Upper lobe of left lung (tissue), 6 donors: ENCODE measurements around the gene FAM187B. TPM values are rescaled to one million over a fixed set of nuclear protein-coding genes. Genes with fewer than 3 reads are reported as not detected.

Source experiments
- ATAC-seq, 2 donors: fragments of 200-7000 bp; cut with Tn5 transposase; one replicate each; pipeline ENCODE4 v1.9.1; 2022; ENCODE audit warnings: mild to moderate bottlenecking in 2 of 2, moderate library complexity in 2 of 2; ENCODE audit not compliant: low FRiP score in 2 of 2
- DNase-seq, 2 donors: peaks; one replicate each; pipeline ENCODE4 v3.0.0-alpha.2; 2019 to 2020
- H3K27ac ChIP-seq, 4 donors: fragments of 200-600 bp; sonication (generic); one replicate each; pipeline ENCODE4 v1.5.1; 2016 to 2019
- H3K27me3 ChIP-seq, 4 donors: fragments of 200-600 bp; sonication (generic); one replicate each; pipeline ENCODE4 v1.5.1; 2017 to 2019
- H3K36me3 ChIP-seq, 4 donors: fragments of 200-600 bp; sonication (generic); one replicate each; pipeline ENCODE4 v1.5.1; 2016 to 2019
- H3K4me1 ChIP-seq, 4 donors: fragments of 200-600 bp; sonication (generic); one replicate each; pipeline ENCODE4 v1.5.1; 2018 to 2019
- H3K4me3 ChIP-seq, 4 donors: fragments of 200-600 bp; sonication (generic); one replicate each; pipeline ENCODE4 v1.5.1; 2017 to 2019; ENCODE audit warnings: mild to moderate bottlenecking in 2 of 4, moderate library complexity in 1 of 4
- H3K9me3 ChIP-seq, 4 donors: fragments of 200-600 bp; sonication (generic); one replicate each; pipeline ENCODE4 v1.5.1; 2018 to 2019
- CTCF ChIP-seq, 6 experiments: fragments of 450-650 bp in 4 of 6; fragments of 200-600 bp in 2 of 6; sonication (generic) in 2 of 6; IDR thresholded peaks; one replicate each; pipeline ENCODE4 v1.5.1; 2016 to 2019; ENCODE audit warnings: antibody characterized with exemption in 6 of 6
- EP300 ChIP-seq, 4 donors: sonication (generic); formaldehyde crosslinking; IDR thresholded peaks; one replicate each; pipeline ENCODE4 v1.5.1; 2017; ENCODE audit warnings: antibody characterized with exemption in 4 of 4, control low read depth in 2 of 4
- POLR2A ChIP-seq, 4 donors: fragments of 450-650 bp; IDR thresholded peaks; one replicate each; pipeline ENCODE4 v1.5.1; 2016 to 2017; ENCODE audit warnings: antibody characterized with exemption in 4 of 4, mild to moderate bottlenecking in 2 of 4
- POLR2AphosphoS5 ChIP-seq, 2 donors: sonication (generic); formaldehyde crosslinking; IDR thresholded peaks; one replicate each; pipeline ENCODE4 v1.5.1; 2017; ENCODE audit warnings: antibody characterized with exemption in 2 of 2
- WGBS, 2 donors: methylation state at CpG; one replicate each; pipeline ENCODE4 v1.1.5; 2017 to 2018; 5-methylcytosine and 5-hydroxymethylcytosine counted together
- total RNA-seq, 6 donors: library from RNA; depleted of rRNA in 4 of 6; stranded (reverse); fragments of >200 nt in 4 of 6; gene quantifications; one replicate each; pipeline versions ENCODE4 v1.1.0 to v1.2.1, GENCODE V29; 2016 to 2021
- donor health status: DM: no; HTN: no; CAD: no; lungs with moderate emphysema.
- donor health status: DM: no; HTN: yes; CAD: no; lungs with severe emphysema.

The FAM187B gene
- total RNA-seq, 6 donors from 2014 or later, result not detected

GRCh38 chr19:35206855-35207254 lies 21.7 kb downstream of the FAM187B start:
- whole genome bisulfite sequencing, 2 donors, result 100% methylated on average over 1 of the region's 1 CpG
- TF ChIP-seq POLR2A (IDR thresholded peaks at IDR 0.05), result no peak
- no peak for TF ChIP-seq CTCF (IDR thresholded peaks at IDR 0.05)
- no peak for TF ChIP-seq POLR2AphosphoS5 (IDR thresholded peaks at IDR 0.05)
- H3K4me1 ChIP-seq, result peaks cover 10 to 24% (median 12%) of the 10 kb centered on the region in 4 donors
- no peaks in the 10 kb centered on the region for H3K9me3 ChIP-seq
- peak overlapping the region in 2 of 4 donors; percentile 64 to 66 for H3K27ac ChIP-seq
- H3K4me3 ChIP-seq, result no peak overlapping the region
- H3K36me3 ChIP-seq, result no peaks in the 10 kb centered on the region
- H3K27me3 ChIP-seq, result no peaks in the 10 kb centered on the region
- no peak for ATAC-seq
- no peak for DNase-seq

GRCh38 chr19:35206379-35206778 lies 22.2 kb downstream of the FAM187B start:
- ATAC-seq (no peak), DNase-seq (no peak)
- Histone ChIP-seq H3K9me3 (no peaks in the 10 kb centered on the region), H3K4me1 (peaks cover 5 to 19% (median 7%) of the 10 kb centered on the region in 4 donors), H3K27me3 (no peaks in the 10 kb centered on the region), H3K36me3 (no peaks in the 10 kb centered on the region), H3K27ac (peak overlapping the region in 2 of 4 donors; percentile 64 to 66), H3K4me3 (no peak overlapping the region)
- no peak for TF ChIP-seq CTCF (IDR thresholded peaks at IDR 0.05)
- TF ChIP-seq POLR2A (IDR thresholded peaks at IDR 0.05), result no peak
- no peak for TF ChIP-seq POLR2AphosphoS5 (IDR thresholded peaks at IDR 0.05)
- TF ChIP-seq EP300 (IDR thresholded peaks at IDR 0.05), result no peak
- WGBS, 2 donors, result 51 to 60% methylated on average over 5 of the region's 5 CpGs

GRCh38 chr19:35205733-35206323 lies 22.7 kb downstream of the FAM187B start:
- H3K36me3 ChIP-seq, result no peaks in the 10 kb centered on the region
- H3K9me3 ChIP-seq, result no peaks in the 10 kb centered on the region
- no peak for DNase-seq
- peak overlapping the region in 2 of 4 donors; percentile 23 to 66 for H3K27ac ChIP-seq
- no peak overlapping the region for H3K4me3 ChIP-seq
- no peak for ATAC-seq
- H3K27me3 ChIP-seq, result no peaks in the 10 kb centered on the region
- peaks cover 0 to 14% (median 4%) of the 10 kb centered on the region in 4 donors for H3K4me1 ChIP-seq
- TF ChIP-seq EP300 (IDR thresholded peaks at IDR 0.05), result no peak
- no peak for TF ChIP-seq POLR2A (IDR thresholded peaks at IDR 0.05)
- no peak for TF ChIP-seq POLR2AphosphoS5 (IDR thresholded peaks at IDR 0.05)
- no peak for TF ChIP-seq CTCF (IDR thresholded peaks at IDR 0.05)
- WGBS, 2 donors, result 76% methylated on average over 6 of the region's 6 CpGs

GRCh38 chr19:35204799-35205732 lies 23.5 kb downstream of the FAM187B start:
- ATAC-seq (peak in 1 of 2 donors; percentile 86), DNase-seq (peak in 1 of 2 donors; percentile 55)
- TF ChIP-seq POLR2AphosphoS5 (IDR thresholded peaks at IDR 0.05), result no peak
- TF ChIP-seq POLR2A (IDR thresholded peaks at IDR 0.05), result no peak
- no peak for TF ChIP-seq CTCF (IDR thresholded peaks at IDR 0.05)
- no peak for TF ChIP-seq EP300 (IDR thresholded peaks at IDR 0.05)
- no peak overlapping the region for H3K4me3 ChIP-seq
- WGBS, 2 donors, result 67 to 73% methylated on average over 13 of the region's 13 CpGs
- peak overlapping the region in 1 of 4 donors; percentile 66 for H3K27ac ChIP-seq
- H3K36me3 ChIP-seq, result no peaks in the 10 kb centered on the region
- no peaks in the 10 kb centered on the region for H3K9me3 ChIP-seq
- peaks cover 4 to 14% (median 7%) of the 10 kb centered on the region in 4 donors for H3K4me1 ChIP-seq
- H3K27me3 ChIP-seq, result no peaks in the 10 kb centered on the region
